NT2/D1 (cell line): ENCODE results near the gene SEMA3C.

Source experiments
- SUZ12 ChIP-seq: IDR thresholded peaks from 2 replicates; pipeline ENCODE4 v1.6.1; 2011; ENCODE audit not compliant: insufficient read length, insufficient read depth; ENCODE audit errors: extremely low read depth
- YY1 ChIP-seq: IDR thresholded peaks from 2 replicates; pipeline ENCODE4 v1.6.1; 2011; ENCODE audit not compliant: insufficient read length, insufficient read depth
- ZNF274 ChIP-seq: IDR thresholded peaks from 2 replicates; pipeline ENCODE4 v1.6.1; 2011; ENCODE audit warnings: mild to moderate bottlenecking, low read depth, low read length

- no peak for TF ChIP-seq ZNF274
- TF ChIP-seq YY1 = no peak
- no peak for TF ChIP-seq SUZ12
These were observed 66.9 kb downstream of the SEMA3C start for GRCh38 chr7:80851896-80852476.
